K562 (cell line): ENCODE measurements around the gene LZTFL1. TPM values are rescaled to one million over a fixed set of nuclear protein-coding genes. Genes with fewer than 3 reads are reported as not detected.

Experiments used
- ARID1B ChIP-seq: fragments of 450-650 bp; IDR thresholded peaks from 2 replicates; pipeline ENCODE4 v1.6.1; 2016; ENCODE audit warnings: antibody characterized with exemption, mild to moderate bottlenecking, inconsistent platforms
- HDAC1 ChIP-seq, 2 experiments: fragments of 450-650 bp; IDR thresholded peaks; 2 replicates each; pipeline ENCODE4 v1.6.1; 2016 to 2017; ENCODE audit warnings: inconsistent platforms in 1 of 2, mild to moderate bottlenecking in 1 of 2, moderate library complexity in 1 of 2
- KHSRP ChIP-seq: fragments of 450-650 bp; IDR thresholded peaks from 2 replicates; pipeline ENCODE4 v1.6.1; 2017
- KLF16 ChIP-seq: IDR thresholded peaks from 2 replicates; pipeline ENCODE4 v1.6.1; 2016; ENCODE audit warnings: antibody characterized with exemption
- LEF1 ChIP-seq: fragments of 450-650 bp; IDR thresholded peaks from 2 replicates; pipeline ENCODE4 v1.6.1; 2016; ENCODE audit warnings: mild to moderate bottlenecking
- MAZ ChIP-seq, 2 experiments: fragments of 450-650 bp in 1 of 2; sonication (generic) in 1 of 2; formaldehyde crosslinking; IDR thresholded peaks in 1 of 2; conservative IDR thresholded peaks in 1 of 2; 2 replicates each; pipeline versions ENCODE4 v1.4.0 to v1.5.0; 2020; ENCODE audit warnings: mild to moderate bottlenecking in 1 of 2, missing genetic modification reagents in 1 of 2
- PCBP1 ChIP-seq: fragments of 200-400 bp; formaldehyde crosslinking; IDR thresholded peaks from 2 replicates; pipeline ENCODE4 v1.6.1; 2018; ENCODE audit warnings: mild to moderate bottlenecking, low read depth, low read length; ENCODE audit not compliant: poor library complexity, severe bottlenecking
- PML ChIP-seq: IDR thresholded peaks from 2 replicates; pipeline ENCODE4 v1.6.1; 2012; ENCODE audit warnings: low read length, inconsistent platforms
- POLR2AphosphoS5 ChIP-seq: IDR thresholded peaks from 2 replicates; pipeline ENCODE4 v1.6.1; 2011; ENCODE audit warnings: mild to moderate bottlenecking, low read depth, low read length, moderate library complexity; ENCODE audit not compliant: control insufficient read depth, insufficient read depth
- POLR2B ChIP-seq: fragments of 450-650 bp; IDR thresholded peaks from 2 replicates; pipeline ENCODE4 v1.6.1; 2018; ENCODE audit warnings: low read depth; ENCODE audit not compliant: partially characterized antibody
- PRPF4 ChIP-seq: fragments of 200-400 bp; formaldehyde crosslinking; IDR thresholded peaks from one replicate; pipeline ENCODE4 v1.6.1; 2017; ENCODE audit warnings: low read length, low read depth, mild to moderate bottlenecking; ENCODE audit not compliant: insufficient read depth, poor library complexity, severe bottlenecking
- SOX6 ChIP-seq: fragments of 450-650 bp; IDR thresholded peaks from 2 replicates; pipeline ENCODE4 v1.6.1; 2014; ENCODE audit warnings: mild to moderate bottlenecking
- STAT5B ChIP-seq: fragments of 250-450 bp; sonication (Bioruptor Pico); IDR thresholded peaks from 2 replicates; pipeline ENCODE4 v1.8.0; 2021; ENCODE audit warnings: mild to moderate bottlenecking, inconsistent platforms
- TAL1 ChIP-seq: fragments of 450-650 bp; IDR thresholded peaks from 2 replicates; pipeline ENCODE4 v1.6.1; 2016; ENCODE audit warnings: mild to moderate bottlenecking
- TBL1XR1 ChIP-seq, 2 experiments: IDR thresholded peaks; 2 replicates each; pipeline ENCODE4 v1.6.1; 2012; ENCODE audit warnings: improper control_type of control experiment in 2 of 2, low read length in 2 of 2, mild to moderate bottlenecking in 1 of 2
- TEAD4 ChIP-seq, 2 experiments: sonication (generic) in 1 of 2; formaldehyde crosslinking in 1 of 2; IDR thresholded peaks; 2 replicates each; pipeline versions ENCODE4 v1.6.1 to v1.8.0; 2012 to 2022; ENCODE audit warnings: borderline replicate concordance in 1 of 2, inconsistent platforms in 1 of 2, low read length in 1 of 2, mild to moderate bottlenecking in 1 of 2, missing genetic modification reagents in 1 of 2
- polyA plus RNA-seq, 8 experiments: library from polyadenylated mRNA; depleted of rRNA in 4 of 8; stranded (reverse) in 5 of 8; unstranded in 3 of 8; fragments of >200 nt; fragmentation: Nextera tagmentation in 2 of 8; fragmentation: Illumina TruSeq in 1 of 8; extraction: Ambion mirVana in 2 of 8; extraction: Trizol in 1 of 8; gene quantifications; 2 replicates each; pipeline versions ENCODE4 v1.2.1 to v1.2.3, GENCODE V29; 2011 to 2014; ENCODE audit warnings: inconsistent platforms in 1 of 8, missing spikeins in 1 of 8
- total RNA-seq, 7 experiments: library from RNA; depleted of rRNA in 6 of 7; stranded (reverse); fragments of >200 nt in 6 of 7; fragmentation: Illumina TruSeq in 2 of 7; extraction: Trizol in 2 of 7; gene quantifications; 2 replicates each; pipeline versions ENCODE4 v1.2.1 to v1.2.3, GENCODE V29; 2011 to 2021; ENCODE audit warnings: low replicate concordance in 1 of 7
- TF ChIP-seq, protein P1 (sequence below), 2 experiments: IDR thresholded peaks; 2 replicates each; pipeline ENCODE4 v1.6.1; 2011; ENCODE audit warnings: borderline replicate concordance in 1 of 2, control low read depth in 1 of 2, low read depth in 1 of 2, low read length in 1 of 2, mild to moderate bottlenecking in 1 of 2, mixed read lengths in 1 of 2, moderate library complexity in 1 of 2; ENCODE audit not compliant: insufficient read depth in 1 of 2, insufficient read length in 1 of 2, poor library complexity in 1 of 2, severe bottlenecking in 1 of 2; ENCODE audit errors: extremely low read depth in 1 of 2
- TF ChIP-seq, protein P2 (sequence below): fragments of 250-450 bp; sonication (Bioruptor Pico); IDR thresholded peaks from 2 replicates; pipeline ENCODE4 v1.8.0; 2022; ENCODE audit warnings: moderate library complexity, mild to moderate bottlenecking, inconsistent platforms
- TF ChIP-seq, protein P3 (sequence below): sonication (generic); formaldehyde crosslinking; IDR thresholded peaks from 2 replicates; pipeline ENCODE4 v1.8.1; 2022; ENCODE audit warnings: missing genetic modification reagents
- TF ChIP-seq, protein P4 (sequence below): fragments of 250-450 bp; sonication (Bioruptor Pico); IDR thresholded peaks from 2 replicates; pipeline ENCODE4 v1.6.1; 2021; ENCODE audit warnings: mild to moderate bottlenecking
- TF ChIP-seq, protein P5 (sequence below): sonication (generic); formaldehyde crosslinking; IDR thresholded peaks from 2 replicates; pipeline ENCODE4 v1.8.1; 2023; ENCODE audit warnings: mild to moderate bottlenecking, missing genetic modification reagents, moderate library complexity

The LZTFL1 gene
- total and polyA plus RNA-seq, 9 of the 15 experiments (the other 6 are each of a cell fraction or from before 2014, with no cell fraction given) = 10.7 to 33.7 (median 15.3) TPM

DNA sequence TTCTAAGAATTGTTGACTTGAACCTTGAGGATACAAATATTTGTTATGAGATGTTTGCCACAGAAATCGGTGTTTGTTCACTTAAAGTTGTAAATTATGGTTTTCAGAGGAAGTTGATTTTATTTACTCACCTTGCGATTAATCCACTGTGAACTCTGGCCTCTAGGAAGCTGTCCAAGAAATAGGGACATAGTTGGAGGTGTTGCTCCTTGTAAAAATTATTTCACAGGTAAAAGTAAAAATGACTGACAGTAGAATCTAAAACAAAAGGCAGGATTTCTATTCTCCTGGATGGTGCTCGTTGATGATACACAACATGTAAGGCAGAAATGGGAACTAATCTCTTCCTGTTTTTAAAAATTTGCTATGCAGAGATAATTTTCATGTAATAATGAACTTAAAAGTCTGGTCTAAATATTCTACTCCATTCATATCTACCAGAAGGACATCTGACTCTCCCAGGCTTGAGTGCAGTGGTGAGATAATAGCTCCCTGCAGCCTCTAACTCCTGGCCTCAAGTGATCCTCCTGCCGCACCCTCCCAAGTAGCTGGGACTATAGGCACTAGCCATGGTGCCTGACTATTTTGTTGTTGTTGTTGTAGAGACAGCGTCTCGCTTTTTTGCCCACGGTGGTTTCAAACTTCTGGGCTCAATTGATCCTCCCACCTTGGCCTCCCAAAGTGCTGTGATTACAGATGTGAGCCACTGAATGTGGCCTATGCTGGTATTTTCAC is 17.1 kb upstream of the LZTFL1 start (continued):
- peak; percentile 92 for TF ChIP-seq TEAD4 (IDR thresholded peaks at IDR 0.05; ENCODE audit: low read length)
- no peak for TF ChIP-seq TEAD4 (CRISPR knock-in tag; IDR thresholded peaks at IDR 0.05; ENCODE audit: borderline replicate concordance)
- TF ChIP-seq TBL1XR1 (IDR thresholded peaks at IDR 0.05; ENCODE audit: low read length in 2 of 2) = peak in 1 of 2 experiments; percentile 74; a peak in 2 of 4 replicates
- peak; percentile 95 for TF ChIP-seq ARID1B
- TF ChIP-seq PML = peak; percentile 80
- TF ChIP-seq KHSRP = no peak
- peak; percentile 87 for TF ChIP-seq SOX6
- TF ChIP-seq KLF16 = peak; percentile 79
- no peak for TF ChIP-seq POLR2B
- TF ChIP-seq, protein P1, sequence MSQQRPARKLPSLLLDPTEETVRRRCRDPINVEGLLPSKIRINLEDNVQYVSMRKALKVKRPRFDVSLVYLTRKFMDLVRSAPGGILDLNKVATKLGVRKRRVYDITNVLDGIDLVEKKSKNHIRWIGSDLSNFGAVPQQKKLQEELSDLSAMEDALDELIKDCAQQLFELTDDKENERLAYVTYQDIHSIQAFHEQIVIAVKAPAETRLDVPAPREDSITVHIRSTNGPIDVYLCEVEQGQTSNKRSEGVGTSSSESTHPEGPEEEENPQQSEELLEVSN (IDR thresholded peaks at IDR 0.05; ENCODE audit: borderline replicate concordance in 1 of 2, extremely low read depth in 1 of 2, insufficient read depth in 1 of 2, insufficient read length in 1 of 2, low read depth in 1 of 2, low read length in 1 of 2, poor library complexity in 1 of 2, severe bottlenecking in 1 of 2) = no peak
- peak; percentile 72; the same call in 1 of the 2 replicates for TF ChIP-seq POLR2AphosphoS5
- TF ChIP-seq, protein P2, sequence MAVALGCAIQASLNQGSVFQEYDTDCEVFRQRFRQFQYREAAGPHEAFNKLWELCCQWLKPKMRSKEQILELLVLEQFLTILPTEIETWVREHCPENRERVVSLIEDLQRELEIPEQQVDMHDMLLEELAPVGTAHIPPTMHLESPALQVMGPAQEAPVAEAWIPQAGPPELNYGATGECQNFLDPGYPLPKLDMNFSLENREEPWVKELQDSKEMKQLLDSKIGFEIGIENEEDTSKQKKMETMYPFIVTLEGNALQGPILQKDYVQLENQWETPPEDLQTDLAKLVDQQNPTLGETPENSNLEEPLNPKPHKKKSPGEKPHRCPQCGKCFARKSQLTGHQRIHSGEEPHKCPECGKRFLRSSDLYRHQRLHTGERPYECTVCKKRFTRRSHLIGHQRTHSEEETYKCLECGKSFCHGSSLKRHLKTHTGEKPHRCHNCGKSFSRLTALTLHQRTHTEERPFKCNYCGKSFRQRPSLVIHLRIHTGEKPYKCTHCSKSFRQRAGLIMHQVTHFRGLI (CRISPR knock-in tag) = 0 out of 2 replicates have a peak, but pooled peaks have one; percentile 50
- TF ChIP-seq PRPF4 = no peak
- TF ChIP-seq PCBP1 = no peak
- TF ChIP-seq, protein P3, sequence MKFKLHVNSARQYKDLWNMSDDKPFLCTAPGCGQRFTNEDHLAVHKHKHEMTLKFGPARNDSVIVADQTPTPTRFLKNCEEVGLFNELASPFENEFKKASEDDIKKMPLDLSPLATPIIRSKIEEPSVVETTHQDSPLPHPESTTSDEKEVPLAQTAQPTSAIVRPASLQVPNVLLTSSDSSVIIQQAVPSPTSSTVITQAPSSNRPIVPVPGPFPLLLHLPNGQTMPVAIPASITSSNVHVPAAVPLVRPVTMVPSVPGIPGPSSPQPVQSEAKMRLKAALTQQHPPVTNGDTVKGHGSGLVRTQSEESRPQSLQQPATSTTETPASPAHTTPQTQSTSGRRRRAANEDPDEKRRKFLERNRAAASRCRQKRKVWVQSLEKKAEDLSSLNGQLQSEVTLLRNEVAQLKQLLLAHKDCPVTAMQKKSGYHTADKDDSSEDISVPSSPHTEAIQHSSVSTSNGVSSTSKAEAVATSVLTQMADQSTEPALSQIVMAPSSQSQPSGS = no peak
- TF ChIP-seq MAZ (CRISPR knock-in tag; conservative IDR thresholded peaks at IDR 0.05 in 1 of 2, IDR thresholded peaks at IDR 0.05 in 1 of 2) = peak in 1 of 2 experiments; percentile 25; a peak in 1 of 4 replicates
- TF ChIP-seq, protein P4, sequence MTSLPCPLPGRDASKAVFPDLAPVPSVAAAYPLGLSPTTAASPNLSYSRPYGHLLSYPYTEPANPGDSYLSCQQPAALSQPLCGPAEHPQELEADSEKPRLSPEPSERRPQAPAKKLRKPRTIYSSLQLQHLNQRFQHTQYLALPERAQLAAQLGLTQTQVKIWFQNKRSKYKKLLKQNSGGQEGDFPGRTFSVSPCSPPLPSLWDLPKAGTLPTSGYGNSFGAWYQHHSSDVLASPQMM = no peak
- TF ChIP-seq, protein P5, sequence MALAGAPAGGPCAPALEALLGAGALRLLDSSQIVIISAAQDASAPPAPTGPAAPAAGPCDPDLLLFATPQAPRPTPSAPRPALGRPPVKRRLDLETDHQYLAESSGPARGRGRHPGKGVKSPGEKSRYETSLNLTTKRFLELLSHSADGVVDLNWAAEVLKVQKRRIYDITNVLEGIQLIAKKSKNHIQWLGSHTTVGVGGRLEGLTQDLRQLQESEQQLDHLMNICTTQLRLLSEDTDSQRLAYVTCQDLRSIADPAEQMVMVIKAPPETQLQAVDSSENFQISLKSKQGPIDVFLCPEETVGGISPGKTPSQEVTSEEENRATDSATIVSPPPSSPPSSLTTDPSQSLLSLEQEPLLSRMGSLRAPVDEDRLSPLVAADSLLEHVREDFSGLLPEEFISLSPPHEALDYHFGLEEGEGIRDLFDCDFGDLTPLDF (CRISPR knock-in tag) = no peak
- peak; percentile 95 for TF ChIP-seq TAL1
- TF ChIP-seq LEF1 = peak; percentile 66; the same call in 1 of the 2 replicates
- TF ChIP-seq STAT5B = no peak
- peak in 1 of 2 experiments; percentile 44; a peak in 1 of 4 replicates for TF ChIP-seq HDAC1 (IDR thresholded peaks at IDR 0.05)
